ENCODE results near the gene RAI1.

RAI1 gene

DNA sequence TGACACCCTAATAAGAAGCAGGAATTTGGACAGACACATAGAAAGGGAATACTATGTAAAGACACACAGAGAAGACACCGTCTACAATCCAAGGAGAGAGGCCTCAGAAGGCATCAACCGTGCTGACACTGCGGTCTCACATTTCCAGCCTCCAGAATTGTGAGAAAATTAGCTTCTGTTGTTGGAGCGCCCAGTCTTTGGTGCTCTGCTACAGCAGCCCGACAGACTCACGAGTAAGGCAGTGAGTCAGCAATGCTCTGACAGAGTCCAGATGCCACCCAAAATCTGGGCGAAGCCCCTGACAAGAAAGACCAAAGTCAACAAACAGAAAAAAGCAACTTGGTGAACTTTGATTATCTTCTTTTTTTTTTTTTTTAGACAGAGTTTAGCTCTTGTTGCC is 32.5 kb upstream of the RAI1 start:
- H3K4me3 ChIP-seq (replicated peaks; ENCODE audit: low read depth, low read length): no peak overlapping the region
- TF ChIP-seq, protein P1, sequence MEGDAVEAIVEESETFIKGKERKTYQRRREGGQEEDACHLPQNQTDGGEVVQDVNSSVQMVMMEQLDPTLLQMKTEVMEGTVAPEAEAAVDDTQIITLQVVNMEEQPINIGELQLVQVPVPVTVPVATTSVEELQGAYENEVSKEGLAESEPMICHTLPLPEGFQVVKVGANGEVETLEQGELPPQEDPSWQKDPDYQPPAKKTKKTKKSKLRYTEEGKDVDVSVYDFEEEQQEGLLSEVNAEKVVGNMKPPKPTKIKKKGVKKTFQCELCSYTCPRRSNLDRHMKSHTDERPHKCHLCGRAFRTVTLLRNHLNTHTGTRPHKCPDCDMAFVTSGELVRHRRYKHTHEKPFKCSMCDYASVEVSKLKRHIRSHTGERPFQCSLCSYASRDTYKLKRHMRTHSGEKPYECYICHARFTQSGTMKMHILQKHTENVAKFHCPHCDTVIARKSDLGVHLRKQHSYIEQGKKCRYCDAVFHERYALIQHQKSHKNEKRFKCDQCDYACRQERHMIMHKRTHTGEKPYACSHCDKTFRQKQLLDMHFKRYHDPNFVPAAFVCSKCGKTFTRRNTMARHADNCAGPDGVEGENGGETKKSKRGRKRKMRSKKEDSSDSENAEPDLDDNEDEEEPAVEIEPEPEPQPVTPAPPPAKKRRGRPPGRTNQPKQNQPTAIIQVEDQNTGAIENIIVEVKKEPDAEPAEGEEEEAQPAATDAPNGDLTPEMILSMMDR (IDR thresholded peaks at IDR 0.05; ENCODE audit: insufficient read depth, low read length, poor library complexity, severe bottlenecking): no peak
- H3K27me3 ChIP-seq (replicated peaks; ENCODE audit: control insufficient read depth, insufficient read depth, low read length): no peaks in the 10 kb centered on the region
- no peak for DNase-seq (ENCODE audit: extremely low read depth, insufficient read length)
- H3K36me3 ChIP-seq (ENCODE audit: control insufficient read depth, insufficient read depth, low read length): no peaks in the 10 kb centered on the region

DNA sequence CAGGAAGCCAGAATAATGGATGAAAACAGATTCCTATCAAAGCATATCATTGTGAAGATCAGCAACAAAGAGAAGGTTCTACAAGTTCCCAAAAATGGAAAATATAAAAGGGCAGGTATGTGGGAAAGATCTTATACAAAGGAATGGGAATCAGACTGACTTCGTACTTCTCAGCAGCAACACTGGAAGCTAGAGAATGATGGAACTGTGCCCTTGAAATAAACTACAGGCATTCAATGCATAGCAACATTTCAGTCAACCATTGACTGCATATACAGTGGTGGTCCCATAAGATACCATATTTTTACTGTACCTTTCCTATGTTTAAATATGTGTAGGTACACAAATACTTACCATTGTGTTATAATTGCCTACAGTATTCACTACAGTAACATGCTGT is 30.3 kb upstream of the RAI1 start:
- DNase-seq (ENCODE audit: extremely low read depth, insufficient read length): no peak
- no peaks in the 10 kb centered on the region for H3K36me3 ChIP-seq (ENCODE audit: control insufficient read depth, insufficient read depth, low read length)
- no peaks in the 10 kb centered on the region for H3K27me3 ChIP-seq (replicated peaks; ENCODE audit: control insufficient read depth, insufficient read depth, low read length)
- TF ChIP-seq, protein P1 (IDR thresholded peaks at IDR 0.05; ENCODE audit: insufficient read depth, low read length, poor library complexity, severe bottlenecking): no peak
- H3K4me3 ChIP-seq (replicated peaks; ENCODE audit: low read depth, low read length): no peak overlapping the region

DNA sequence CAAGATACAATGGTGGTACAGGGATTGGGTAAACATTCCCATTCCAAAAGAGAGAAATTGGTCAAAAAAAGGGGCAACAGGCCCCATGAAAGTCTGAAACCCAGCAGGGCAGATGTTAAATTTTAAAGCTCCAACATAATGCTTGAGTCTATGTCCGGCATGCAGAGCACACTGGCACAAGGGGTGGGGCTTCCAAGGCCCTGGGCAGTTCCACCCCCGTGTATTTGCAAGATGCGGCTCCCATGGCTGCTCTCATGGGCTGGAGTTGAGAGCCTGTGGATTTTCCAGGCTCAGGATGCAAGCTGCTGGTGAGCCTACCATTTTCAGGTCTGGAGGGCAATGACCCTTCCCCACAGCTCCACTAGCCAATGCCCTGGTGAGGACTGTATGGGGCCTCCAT is 27.9 kb upstream of the RAI1 start:
- no peaks in the 10 kb centered on the region for H3K27me3 ChIP-seq (replicated peaks; ENCODE audit: control insufficient read depth, insufficient read depth, low read length)
- TF ChIP-seq, protein P1 (IDR thresholded peaks at IDR 0.05; ENCODE audit: insufficient read depth, low read length, poor library complexity, severe bottlenecking): no peak
- DNase-seq (ENCODE audit: extremely low read depth, insufficient read length): no peak
- no peaks in the 10 kb centered on the region for H3K36me3 ChIP-seq (ENCODE audit: control insufficient read depth, insufficient read depth, low read length)
- no peak overlapping the region for H3K4me3 ChIP-seq (replicated peaks; ENCODE audit: low read depth, low read length)

DNA sequence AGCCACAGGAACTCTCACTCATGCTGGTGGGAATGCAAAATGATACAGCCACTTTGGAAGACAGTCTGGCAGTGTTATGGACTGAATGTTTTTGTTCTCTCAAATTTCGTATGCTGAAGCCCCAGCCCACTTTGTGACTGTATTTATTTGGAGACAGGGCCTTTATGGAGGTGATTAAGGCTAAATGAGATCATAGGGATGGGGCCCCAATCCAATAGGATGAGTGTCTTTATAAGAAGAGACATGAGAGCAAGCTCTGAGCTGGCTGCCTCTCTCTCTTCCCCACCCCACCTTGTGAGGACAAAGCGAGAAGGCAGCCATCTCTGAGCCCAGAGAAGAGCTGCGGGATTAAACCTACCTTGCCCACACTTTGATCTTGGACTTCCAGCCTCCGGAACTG is 21.9 kb upstream of the RAI1 start:
- no peak overlapping the region for H3K4me3 ChIP-seq (replicated peaks; ENCODE audit: low read depth, low read length)
- no peak for DNase-seq (ENCODE audit: extremely low read depth, insufficient read length)
- H3K27me3 ChIP-seq (replicated peaks; ENCODE audit: control insufficient read depth, insufficient read depth, low read length): no peaks in the 10 kb centered on the region
- no peaks in the 10 kb centered on the region for H3K36me3 ChIP-seq (ENCODE audit: control insufficient read depth, insufficient read depth, low read length)
- TF ChIP-seq, protein P1 (IDR thresholded peaks at IDR 0.05; ENCODE audit: insufficient read depth, low read length, poor library complexity, severe bottlenecking): no peak

GRCh38 chr17:17661134-17661533 is 20.1 kb upstream of the RAI1 start:
- DNase-seq (ENCODE audit: extremely low read depth, insufficient read length): no peak
- Histone ChIP-seq H3K36me3 (ENCODE audit: control insufficient read depth, insufficient read depth, low read length) (no peaks in the 10 kb centered on the region), H3K27me3 (replicated peaks; ENCODE audit: control insufficient read depth, insufficient read depth, low read length) (no peaks in the 10 kb centered on the region), H3K4me3 (replicated peaks; ENCODE audit: low read depth, low read length) (no peak overlapping the region)
- TF ChIP-seq, protein P1 (IDR thresholded peaks at IDR 0.05; ENCODE audit: insufficient read depth, low read length, poor library complexity, severe bottlenecking): no peak

DNA sequence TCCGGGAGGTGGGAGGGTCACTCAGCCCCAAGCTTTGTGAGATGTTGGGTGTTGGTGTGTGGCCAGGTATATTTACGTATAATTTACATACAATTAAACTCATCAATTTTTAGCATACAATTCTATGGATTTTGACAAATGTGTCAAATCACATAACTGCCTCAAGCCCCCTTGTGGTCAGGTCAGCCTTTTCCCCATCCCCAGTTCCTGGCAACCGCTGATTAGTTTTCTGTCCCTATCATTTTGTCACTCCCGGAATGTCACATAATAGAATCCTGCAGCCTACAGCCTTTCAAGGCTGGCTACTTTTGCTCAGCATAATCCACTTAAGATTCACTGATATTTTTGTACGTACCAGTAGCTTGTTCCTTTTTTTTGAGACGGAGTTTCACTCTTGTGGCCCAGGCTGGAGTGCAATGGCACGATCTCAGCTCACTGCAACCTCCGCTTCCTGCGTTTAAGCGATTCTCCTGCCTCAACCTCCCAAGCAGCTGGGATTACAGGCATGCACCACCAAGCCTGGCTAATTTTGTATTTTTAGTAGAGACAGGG is 19.3 kb upstream of the RAI1 start:
- DNase-seq (ENCODE audit: extremely low read depth, insufficient read length): no peak
- Histone ChIP-seq H3K36me3 (ENCODE audit: control insufficient read depth, insufficient read depth, low read length) (no peaks in the 10 kb centered on the region), H3K27me3 (replicated peaks; ENCODE audit: control insufficient read depth, insufficient read depth, low read length) (no peaks in the 10 kb centered on the region), H3K4me3 (replicated peaks; ENCODE audit: low read depth, low read length) (no peak overlapping the region)
- TF ChIP-seq, protein P1 (IDR thresholded peaks at IDR 0.05; ENCODE audit: insufficient read depth, low read length, poor library complexity, severe bottlenecking): no peak
